Stimulated activated CD4-positive, alpha-beta T cell treated with anti-CD3 and anti-CD28 coated beads, Interleukin-4, amount 100 ng/mL, for 1 hour (primary cell): Measurements from ENCODE around the gene SRGAP1.

Experiments
- DNase-seq: peaks from one replicate; pipeline ENCODE4 v3.0.0-alpha.2; 2020

The SRGAP1 gene

DNA sequence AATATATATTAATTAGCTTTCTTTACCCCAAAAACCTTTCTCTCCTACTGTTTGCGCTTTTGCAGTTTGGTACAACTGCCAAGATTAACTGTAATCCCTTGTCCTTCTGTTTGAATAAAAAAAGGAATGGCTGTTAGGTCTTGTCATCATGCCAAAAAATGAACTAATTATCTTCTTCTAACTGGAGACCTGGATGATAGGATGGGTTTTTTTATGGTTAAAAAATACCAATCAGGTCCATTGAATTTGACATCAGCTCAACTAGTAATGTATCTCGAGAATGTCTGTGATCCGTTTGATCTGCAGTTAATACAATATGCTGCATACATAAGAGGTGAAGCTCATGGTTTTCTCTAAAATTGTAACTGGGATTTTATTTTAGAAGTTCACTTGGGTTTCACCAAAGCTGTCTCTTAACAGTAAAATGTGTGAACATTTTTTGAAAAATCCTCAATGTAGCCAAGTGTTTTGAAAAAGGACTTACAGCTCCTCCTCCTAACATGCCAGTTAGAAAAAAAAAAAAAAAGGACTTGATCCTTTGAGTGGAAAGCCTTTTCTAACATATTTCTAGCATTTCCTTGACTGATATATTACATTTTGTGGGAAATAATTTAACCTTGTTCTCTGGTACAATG is 96.8 kb downstream of the SRGAP1 start:
- DNase-seq, result no peak

- no peak for DNase-seq
Measured at GRCh38 chr12:63941879-63942278, 97.4 kb downstream of the SRGAP1 start.

DNA sequence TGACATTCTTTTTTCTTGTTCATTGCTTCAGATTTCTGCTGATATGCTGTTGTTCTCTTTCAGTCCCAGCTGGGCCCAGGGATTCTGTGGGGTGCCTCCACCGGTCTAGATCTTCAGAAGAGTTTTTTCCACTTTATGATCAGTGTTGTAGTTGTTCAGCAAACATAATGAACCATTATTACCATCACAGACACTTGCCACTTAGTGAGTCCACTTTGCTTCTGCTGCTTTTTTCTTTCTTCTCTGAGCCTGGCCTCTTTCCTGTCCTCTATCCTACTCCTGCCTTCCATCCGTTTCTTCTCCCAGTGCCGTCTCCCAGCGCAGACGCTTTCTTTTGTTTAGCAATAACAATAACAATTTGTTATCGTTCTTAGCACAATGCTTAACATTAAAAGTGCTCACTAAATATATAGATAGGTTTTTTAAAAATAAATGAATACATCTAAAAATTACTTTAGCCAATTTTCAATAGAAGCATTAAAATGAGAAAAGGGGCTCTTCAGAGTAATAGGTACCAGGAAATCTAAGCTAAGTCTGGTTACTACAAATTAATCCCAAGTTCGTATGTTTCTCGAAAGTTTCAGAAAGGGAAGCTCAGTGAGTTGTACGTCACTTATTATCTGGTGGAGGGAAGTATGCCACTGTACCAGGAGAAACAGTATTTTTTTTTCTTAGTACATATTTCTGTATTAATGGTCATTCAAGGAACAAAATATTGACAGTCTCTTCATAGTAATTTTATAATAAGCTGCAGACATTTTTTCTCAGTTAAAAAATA is 98.2 kb downstream of the SRGAP1 start:
- DNase-seq, result no peak

DNA sequence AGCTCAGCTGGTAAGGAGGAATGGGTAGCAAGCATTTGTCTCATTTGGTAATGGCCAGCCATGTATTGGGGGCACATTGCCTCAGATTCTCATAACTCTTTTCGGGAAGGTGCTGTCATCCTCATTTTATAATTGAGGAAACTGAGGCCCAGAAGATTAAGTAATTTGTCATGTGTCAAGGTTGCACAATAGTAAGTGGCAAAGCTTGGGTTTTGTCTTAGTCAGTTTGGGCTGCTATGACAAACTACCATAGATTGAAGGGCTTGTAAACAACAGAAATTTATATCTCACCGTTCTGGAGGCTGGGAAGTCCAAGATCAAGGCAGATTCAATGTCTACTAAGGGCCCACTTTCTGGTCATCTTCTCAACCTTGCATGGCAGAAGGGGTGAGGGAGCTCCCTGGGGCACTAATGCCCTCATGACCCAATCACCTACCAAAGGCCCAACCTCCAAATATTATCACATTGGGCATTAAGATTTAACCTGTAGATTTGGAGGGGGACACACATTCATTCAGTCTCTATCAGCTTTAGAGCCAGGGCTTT is 99.6 kb downstream of the SRGAP1 start:
- DNase-seq, result no peak

- DNase-seq, result no peak
Measured at GRCh38 chr12:63944586-63945228, 100.2 kb downstream of the SRGAP1 start.

DNA sequence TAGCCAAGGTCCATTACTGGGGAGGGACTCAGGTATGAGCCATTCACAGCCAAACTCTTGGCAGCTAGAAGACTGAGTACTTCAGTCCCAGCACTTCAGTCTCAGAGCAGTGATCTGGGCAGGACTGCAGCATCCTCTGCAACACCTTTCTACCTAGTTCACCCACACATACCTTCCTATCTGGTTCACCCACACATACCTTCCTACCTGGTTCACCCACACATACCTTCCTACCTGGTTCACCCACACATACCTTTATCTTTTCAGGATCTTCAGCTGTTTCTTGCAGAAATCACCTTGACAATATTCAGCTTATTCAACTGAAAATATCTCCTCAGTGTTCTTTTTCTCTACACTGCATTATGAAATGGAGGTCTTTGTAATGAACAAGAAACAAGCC is 101.3 kb downstream of the SRGAP1 start:
- no peak for DNase-seq

DNA sequence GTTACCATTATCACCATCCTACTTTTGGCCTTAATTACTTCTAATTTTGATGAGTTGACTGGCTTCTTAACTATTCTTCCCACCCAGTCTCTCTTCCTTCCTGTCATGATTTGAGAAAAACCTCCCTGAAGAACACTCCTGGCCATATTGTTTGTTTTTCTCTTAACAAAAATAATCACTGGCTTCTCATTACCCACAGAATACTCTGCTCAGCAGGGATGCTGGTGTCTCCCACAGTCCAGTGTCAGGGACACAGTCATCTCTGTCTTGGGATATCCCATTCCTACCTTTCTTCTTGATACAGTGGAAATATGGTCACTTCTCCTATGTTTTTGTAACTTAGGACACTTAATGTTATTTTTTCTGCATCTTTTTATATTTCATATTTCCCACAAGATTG is 103.7 kb downstream of the SRGAP1 start:
- DNase-seq, result no peak

DNA sequence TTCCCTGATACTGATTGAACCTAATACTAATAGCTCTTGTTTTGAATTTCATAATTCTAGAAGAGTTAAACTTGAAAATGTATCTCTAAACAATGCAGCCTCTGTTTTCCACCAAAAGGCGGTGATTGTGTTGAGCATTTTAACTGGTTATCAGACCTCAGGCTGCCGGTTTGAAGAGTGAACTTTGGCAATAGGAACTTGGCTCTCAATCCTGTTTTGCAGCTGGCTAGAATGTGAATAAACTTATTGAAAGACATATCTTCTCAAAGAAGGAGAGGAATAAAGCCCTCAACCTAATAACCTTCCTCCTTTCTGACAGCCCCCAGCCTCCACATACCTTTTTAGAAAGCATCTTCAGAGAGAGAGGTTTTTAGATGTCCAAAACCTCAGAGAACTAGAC is 105.4 kb downstream of the SRGAP1 start:
- no peak for DNase-seq

GRCh38 chr12:63952995-63953394 is 108.5 kb downstream of the SRGAP1 start:
- no peak for DNase-seq

- DNase-seq, result no peak
Measured at GRCh38 chr12:63955831-63956666, 111.5 kb downstream of the SRGAP1 start.

GRCh38 chr12:63957496-63957895 is 113.0 kb downstream of the SRGAP1 start:
- no peak for DNase-seq

DNA sequence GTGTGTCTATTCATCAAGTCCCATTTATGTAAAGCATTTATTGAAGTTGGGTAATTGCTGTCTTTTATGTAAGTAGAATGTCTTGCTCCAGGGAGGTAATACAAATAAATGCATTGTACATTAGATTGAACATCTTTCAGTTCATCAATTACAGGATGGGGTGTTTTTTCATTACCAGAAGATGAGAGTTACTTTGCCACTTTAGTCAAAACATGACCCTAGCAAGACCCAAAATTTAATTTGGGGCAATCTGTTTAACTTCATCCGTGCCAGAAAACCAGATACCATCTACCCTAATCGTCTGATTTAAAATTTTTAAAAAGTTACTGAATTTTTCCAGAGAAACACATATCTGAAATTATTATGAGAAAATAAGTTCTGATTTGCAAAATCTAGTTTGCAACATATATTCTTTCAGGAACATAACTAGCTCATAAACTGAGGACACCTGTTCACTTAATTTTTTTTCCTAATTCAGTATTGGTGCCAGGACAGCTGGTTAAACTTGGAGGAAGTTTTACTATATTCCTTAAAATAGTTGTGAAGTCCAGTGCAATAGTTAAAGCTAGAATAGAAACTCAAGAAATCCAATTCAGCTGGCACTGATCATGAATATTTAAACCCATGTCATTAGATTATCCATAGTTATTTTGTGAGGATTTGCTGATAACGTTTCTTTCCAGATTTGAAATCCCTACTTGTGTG is 114.5 kb downstream of the SRGAP1 start:
- no peak for DNase-seq

- no peak for DNase-seq
Measured at GRCh38 chr12:63961048-63961447, 116.5 kb downstream of the SRGAP1 start.

DNA sequence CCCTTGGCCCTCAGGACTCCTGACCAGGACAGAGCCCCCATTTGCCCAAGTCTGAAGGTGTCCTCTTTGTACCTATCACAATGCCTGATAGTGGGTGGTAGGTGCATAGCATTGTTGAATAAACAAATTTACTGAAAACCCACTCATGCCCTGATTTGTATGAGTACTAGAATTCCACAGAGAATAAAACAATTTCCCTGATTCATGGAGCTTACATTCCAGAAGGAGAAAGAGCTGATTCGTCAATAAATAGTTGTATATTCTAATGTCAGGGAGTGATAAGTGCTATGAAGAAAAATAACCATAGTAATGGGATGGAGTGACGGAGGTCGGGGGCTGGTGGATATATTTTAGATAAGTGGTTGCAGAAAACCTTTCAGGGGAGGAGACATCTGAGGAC is 117.0 kb downstream of the SRGAP1 start:
- DNase-seq, result no peak

DNA sequence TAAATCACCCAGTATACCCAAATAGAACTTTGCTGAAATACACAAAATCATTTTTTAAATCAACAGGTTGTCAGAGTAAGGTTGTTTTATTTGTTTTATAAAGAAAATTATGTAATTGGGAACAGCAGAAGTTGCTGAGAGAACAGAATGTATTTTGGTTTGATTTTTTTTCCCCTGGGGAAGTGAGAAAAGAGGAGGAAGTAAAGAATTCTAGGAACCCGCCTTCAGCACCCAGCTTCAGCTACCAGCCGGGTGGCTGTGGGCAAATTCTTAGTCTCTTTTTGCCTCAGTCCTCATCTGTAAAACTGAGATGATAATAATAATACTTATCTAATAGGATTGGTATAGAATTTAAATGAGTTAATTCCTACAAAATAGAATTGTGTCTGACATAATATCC is 119.4 kb downstream of the SRGAP1 start:
- no peak for DNase-seq

GRCh38 chr12:63964301-63964700 is 119.8 kb downstream of the SRGAP1 start:
- no peak for DNase-seq

- DNase-seq, result no peak
Measured at GRCh38 chr12:63965936-63966605, 121.6 kb downstream of the SRGAP1 start.

DNA sequence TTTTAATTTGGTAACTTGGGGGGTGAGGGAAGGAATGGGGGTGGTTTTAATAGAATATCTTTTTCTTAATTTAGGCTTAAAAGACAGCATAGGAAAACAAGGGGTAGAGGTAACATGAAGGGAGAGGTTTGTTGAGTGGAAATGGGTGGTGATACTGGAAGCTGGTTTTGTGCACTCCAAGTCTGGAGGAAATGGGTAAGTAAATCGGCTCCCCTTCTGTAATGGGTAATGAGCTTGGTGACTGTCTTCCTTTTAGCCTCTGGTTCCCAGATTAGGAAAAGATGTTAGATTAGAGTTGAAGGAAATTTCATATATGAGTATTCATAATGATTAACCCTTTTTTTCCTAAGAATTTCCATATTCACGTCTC is 122.1 kb downstream of the SRGAP1 start:
- no peak for DNase-seq

DNA sequence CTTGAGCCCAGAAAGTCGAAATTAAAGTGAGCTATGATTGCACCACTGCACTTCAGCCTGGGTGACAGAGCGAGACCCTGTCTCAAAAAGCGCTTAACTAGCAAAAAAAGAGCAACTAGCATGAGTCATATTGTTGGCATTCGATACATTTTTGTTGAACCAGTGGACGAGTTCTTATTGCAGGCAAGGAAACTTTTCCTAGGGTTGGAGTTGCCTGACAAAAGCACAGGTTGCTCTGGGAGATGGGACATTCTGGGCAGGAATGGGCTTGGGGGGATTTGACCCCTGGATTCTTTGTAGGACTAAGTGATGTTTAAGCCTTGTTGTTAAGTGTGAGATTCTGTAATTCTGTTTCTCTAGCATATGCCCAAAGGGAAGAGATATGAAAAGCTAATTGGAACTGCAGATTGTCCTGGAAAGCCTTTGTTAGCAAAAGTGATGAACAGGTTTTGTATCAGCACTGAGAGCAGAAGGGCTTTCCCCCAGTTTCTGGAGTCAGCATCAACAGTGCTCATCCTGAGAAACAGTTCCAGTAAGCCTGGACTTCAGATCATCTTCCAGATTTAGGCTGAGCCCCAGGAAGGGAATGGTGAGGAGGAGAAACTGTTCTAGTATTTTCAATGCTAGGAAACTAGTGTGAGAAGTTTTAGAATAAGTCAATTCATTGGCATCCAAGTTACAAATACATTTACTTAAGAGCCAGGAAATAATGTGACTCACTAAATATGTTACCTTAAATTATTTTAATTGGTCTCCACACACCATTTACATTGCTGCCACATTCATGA is 123.1 kb downstream of the SRGAP1 start:
- no peak for DNase-seq

DNA sequence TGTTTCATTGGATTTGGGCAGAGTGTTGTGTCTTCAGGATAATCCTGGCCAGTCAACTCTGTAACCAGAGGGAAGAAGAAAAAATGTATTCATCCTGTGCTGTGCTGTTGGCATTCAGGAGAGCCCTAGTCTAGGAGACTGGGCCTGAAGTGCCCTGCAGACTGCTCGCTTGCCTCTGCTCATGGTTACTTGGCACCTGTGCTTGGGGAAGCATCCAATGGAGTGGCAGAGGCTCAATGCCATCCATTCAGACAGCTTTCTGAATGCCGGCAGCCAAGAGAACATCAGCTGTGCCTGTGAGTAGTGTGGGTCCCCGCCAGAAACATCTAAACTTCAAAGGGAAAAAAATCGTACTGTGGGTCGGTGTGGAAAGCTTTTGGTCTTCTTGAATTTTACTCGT is 124.2 kb downstream of the SRGAP1 start:
- no peak for DNase-seq

DNA sequence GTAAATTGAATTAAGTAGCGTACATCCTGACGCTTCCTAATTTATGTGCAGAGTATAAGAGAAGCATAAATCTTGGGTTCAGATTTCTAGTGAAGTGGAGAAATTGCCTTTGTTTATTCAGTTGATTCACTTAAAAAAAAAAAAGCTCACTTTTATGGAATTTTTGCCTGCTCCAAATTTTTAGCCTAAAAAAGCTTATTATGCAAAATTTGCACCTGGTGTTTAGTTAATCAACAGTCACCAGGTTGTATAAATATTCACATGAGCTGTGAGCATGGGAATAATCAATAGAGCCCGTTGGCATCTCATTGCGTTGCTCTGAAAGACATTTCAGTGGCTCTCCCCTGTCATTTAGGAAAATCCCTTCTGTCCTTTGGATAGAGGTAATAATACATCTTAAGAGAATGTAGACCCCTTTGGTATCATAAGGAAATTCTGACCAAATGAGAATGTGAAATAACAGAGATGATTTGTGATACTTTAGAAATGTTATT is 132.4 kb downstream of the SRGAP1 start:
- DNase-seq, result no peak
